ENCODE results near the gene LGR4. TPM values are rescaled to one million over a fixed set of nuclear protein-coding genes. Genes with fewer than 3 reads are reported as not detected.
A peak's percentile ranks its signal among the peaks of the same experiment; 100 is the strongest.

Gene LGR4
- total and polyA plus RNA-seq, 10 of the 15 experiments (the other 5 are each of a cell fraction or from before 2014, with no cell fraction given), result under 0.01 to 0.64 (median 0.04) TPM; not detected in 5

GRCh38 chr11:27362749-27363575 is 109.6 kb downstream of the LGR4 start, which contains the start of gene CCDC34 (continued):
- no peak; the same call in 1 of the 2 replicates for TF ChIP-seq ZBTB40 (IDR thresholded peaks at IDR 0.05; ENCODE audit: borderline replicate concordance)
- TF ChIP-seq TAF1 (IDR thresholded peaks at IDR 0.05; ENCODE audit: borderline replicate concordance, low read depth, low read length), result peak; percentile 40; the same call in 1 of the 2 replicates
- TF ChIP-seq ZBED1 (IDR thresholded peaks at IDR 0.05; ENCODE audit: borderline replicate concordance), result no peak
- no peak for TF ChIP-seq PKNOX1 (IDR thresholded peaks at IDR 0.05)
- TF ChIP-seq MLLT1 (IDR thresholded peaks at IDR 0.05), result no peak
- peak; percentile 38; the same call in 1 of the 2 replicates for TF ChIP-seq TCF12 (IDR thresholded peaks at IDR 0.05; ENCODE audit: low read depth, low read length)
- peak; percentile 95 for TF ChIP-seq RFX5 (IDR thresholded peaks at IDR 0.05; ENCODE audit: low read depth, low read length)
- TF ChIP-seq TBL1XR1 (IDR thresholded peaks at IDR 0.05; ENCODE audit: low read depth, low read length), result no peak
- no peak for TF ChIP-seq ATF7 (IDR thresholded peaks at IDR 0.05; ENCODE audit: low read depth)
- no peak for TF ChIP-seq TARDBP (IDR thresholded peaks at IDR 0.05; ENCODE audit: borderline replicate concordance)
- 0 out of 2 replicates have a peak, but pooled peaks have one; percentile 17 for TF ChIP-seq NR2F1 (conservative IDR thresholded peaks at IDR 0.05)
- 0 out of 2 replicates have a peak, but pooled peaks have one; percentile 46 for TF ChIP-seq RBBP5 (conservative IDR thresholded peaks at IDR 0.05)
- TF ChIP-seq IKZF1 (conservative IDR thresholded peaks at IDR 0.05), result peak; percentile 69
- no peak for TF ChIP-seq SREBF2 (IDR thresholded peaks at IDR 0.05; ENCODE audit: low read length)
- TF ChIP-seq BCLAF1 (IDR thresholded peaks at IDR 0.05), result no peak
- peak; percentile 49 for TF ChIP-seq BCL3 (IDR thresholded peaks at IDR 0.05; ENCODE audit: borderline replicate concordance, insufficient read depth, low read depth, low read length, poor library complexity, severe bottlenecking)
- TF ChIP-seq MAX (IDR thresholded peaks at IDR 0.05; ENCODE audit: low read depth, low read length), result no peak; the same call in 1 of the 2 replicates
- no peak for TF ChIP-seq NRF1 (conservative IDR thresholded peaks at IDR 0.05; ENCODE audit: low read depth, low read length)

Data from GM12878 (cell line).